Endothelial cell of umbilical vein (primary cell): ENCODE results near the gene CDH11. TPM values are rescaled to one million over a fixed set of nuclear protein-coding genes. Genes with fewer than 3 reads are reported as not detected.

Experiments used
- BruUV-seq: library from RNA; stranded (reverse); fragments of 400-500 nt; replicated peaks from 2 replicates; lab custom pipeline; 2021; lab: Mats Ljungman, UMichigan
- CTCF ChIA-PET: fragments of 300-600, 350-600 bp; sonication (Branson Sonifier 250); formaldehyde crosslinking; loops from one replicate; lab custom pipeline; 2021; ENCODE audit warnings: antibody characterized with exemption, inconsistent platforms; lab: Charles Lee
- POLR2A ChIA-PET: fragments of 300-600, 350-600 bp; sonication (Branson Sonifier 250); formaldehyde crosslinking; loops from one replicate; lab custom pipeline; 2021; ENCODE audit warnings: antibody characterized with exemption, inconsistent platforms; lab: Charles Lee
- DNase-seq: peaks from one replicate; pipeline ENCODE4 v3.0.0-alpha.2; 2011; ENCODE audit warnings: low read depth, low spot score
- FAIRE-seq: peaks from 2 replicates; lab custom pipeline; 2011; peaks lifted over from hg19 to GRCh38; lab: Jason Lieb, UNC
- H2AFZ ChIP-seq: 2 replicates; pipeline ENCODE4 v1.6.0; 2012; ENCODE audit warnings: low read depth, low read length, control low read depth, inconsistent platforms
- H3K27ac ChIP-seq: 2 replicates; pipeline ENCODE4 v1.5.1; 2011; ENCODE audit warnings: low read depth, mild to moderate bottlenecking, control low read depth, low read length, moderate library complexity; ENCODE audit not compliant: insufficient read depth
- H3K27me3 ChIP-seq, 2 experiments: 2 replicates each; pipeline versions ENCODE4 v1.6.0 to v1.6.1; 2011; ENCODE audit warnings: low read length in 2 of 2, mixed read lengths in 1 of 2; ENCODE audit not compliant: control insufficient read depth in 2 of 2, insufficient read depth in 2 of 2
- H3K36me3 ChIP-seq, 2 experiments: 2 replicates in 1 of 2; 3 replicates in 1 of 2; pipeline ENCODE4 v1.5.1; 2011; ENCODE audit warnings: low read length in 2 of 2, mild to moderate bottlenecking in 1 of 2, moderate library complexity in 1 of 2; ENCODE audit not compliant: control insufficient read depth in 2 of 2, insufficient read depth in 2 of 2; ENCODE audit errors: extremely low read depth in 1 of 2
- H3K4me1 ChIP-seq: 3 replicates; pipeline ENCODE4 v1.5.1; 2011; ENCODE audit warnings: mild to moderate bottlenecking, low read length; ENCODE audit not compliant: control insufficient read depth, insufficient read depth; ENCODE audit errors: extremely low read depth
- H3K4me2 ChIP-seq: 2 replicates; pipeline ENCODE4 v1.6.1; 2011; ENCODE audit warnings: low read length, control low read depth, mixed read lengths; ENCODE audit not compliant: insufficient read depth
- H3K4me3 ChIP-seq, 3 experiments: fragments of 200-600 bp in 1 of 3; sonication (generic), shearing (Covaris generic) in 1 of 3; replicated peaks in 1 of 3; 2 replicates each; pipeline ENCODE4 v1.5.1; 2011 to 2016; ENCODE audit warnings: control low read depth in 3 of 3, low read length in 3 of 3, mild to moderate bottlenecking in 2 of 3, inconsistent platforms in 1 of 3, low read depth in 1 of 3, moderate library complexity in 1 of 3; ENCODE audit not compliant: insufficient read depth in 1 of 3
- H3K79me2 ChIP-seq: 2 replicates; pipeline ENCODE4 v1.6.0; 2012; ENCODE audit warnings: low read length, inconsistent platforms; ENCODE audit not compliant: control insufficient read depth, insufficient read depth
- H3K9ac ChIP-seq: replicated peaks from 2 replicates; pipeline ENCODE3; 2011; ENCODE audit warnings: low read length, control low read depth; ENCODE audit not compliant: insufficient read depth; ENCODE audit errors: extremely low read depth
- H3K9me1 ChIP-seq: replicated peaks from 3 replicates; pipeline ENCODE4 v1.6.0; 2011; ENCODE audit warnings: mild to moderate bottlenecking, low read length; ENCODE audit not compliant: control insufficient read depth, insufficient read depth; ENCODE audit errors: extremely low read depth
- H3K9me3 ChIP-seq: replicated peaks from 2 replicates; pipeline ENCODE4 v1.5.1; 2012; ENCODE audit warnings: low read length, inconsistent platforms; ENCODE audit not compliant: control insufficient read depth, insufficient read depth
- H4K20me1 ChIP-seq: replicated peaks from 2 replicates; pipeline ENCODE3; 2011; ENCODE audit warnings: mild to moderate bottlenecking, low read length; ENCODE audit not compliant: control insufficient read depth, insufficient read depth; ENCODE audit errors: extremely low read depth
- EZH2 ChIP-seq: IDR thresholded peaks from 2 replicates; pipeline ENCODE4 v1.6.1; 2012; ENCODE audit warnings: borderline replicate concordance, low read depth, mild to moderate bottlenecking, moderate library complexity, low read length, inconsistent platforms; ENCODE audit not compliant: severe bottlenecking
- FOS ChIP-seq: IDR thresholded peaks from 2 replicates; pipeline ENCODE4 v1.6.1; 2011; ENCODE audit warnings: mild to moderate bottlenecking, low read length, moderate library complexity, borderline replicate concordance; ENCODE audit not compliant: insufficient read depth
- GATA2 ChIP-seq: IDR thresholded peaks from 2 replicates; pipeline ENCODE4 v1.7.0; 2011; ENCODE audit warnings: low read depth, mild to moderate bottlenecking, moderate library complexity, mixed read lengths, low read length; ENCODE audit not compliant: insufficient read length, insufficient read depth
- JUN ChIP-seq: IDR thresholded peaks from 2 replicates; pipeline ENCODE4 v1.6.1; 2011; ENCODE audit warnings: borderline replicate concordance, low read depth; ENCODE audit not compliant: insufficient read length, insufficient read depth
- MYC ChIP-seq: IDR thresholded peaks from one replicate; pipeline ENCODE4 v1.6.1; 2011; ENCODE audit warnings: mild to moderate bottlenecking, low read depth, low read length
- POLR2A ChIP-seq: IDR thresholded peaks from 2 replicates; pipeline ENCODE4 v1.6.1; 2012; ENCODE audit warnings: low read depth, mild to moderate bottlenecking, control low read depth, low read length
- POLR2AphosphoS5 ChIP-seq: IDR thresholded peaks from 2 replicates; pipeline ENCODE4 v1.6.1; 2012; ENCODE audit warnings: low read depth, mild to moderate bottlenecking, control low read depth, low read length, moderate library complexity; ENCODE audit not compliant: insufficient read depth
- dilution Hi-C: fragments of 300-500 bp; cut with MboI; formaldehyde crosslinking; loops from one replicate; pipeline ENCODE4 v1.15.0; 2019; ENCODE audit warnings: low sequenced_read_pairs; ENCODE audit not compliant: extremely low pct_ligation_motif_present
- intact Hi-C: fragments of 100-400 bp; cut with micrococcal nuclease; formaldehyde crosslinking; loops from one replicate; pipeline ENCODE4 v1.10.0; 2022
- polyA plus RNA-seq, 4 experiments: library from polyadenylated mRNA; depleted of rRNA in 3 of 4; stranded (reverse) in 3 of 4; unstranded in 1 of 4; fragments of >200 nt; gene quantifications; 2 replicates each; pipeline versions ENCODE4 v1.2.1 to v1.2.3, GENCODE V29; 2011 to 2012; ENCODE audit warnings: missing spikeins in 1 of 4
- total RNA-seq: library from RNA; stranded (reverse); gene quantifications from 2 replicates; pipeline ENCODE4 v1.2.3, GENCODE V29; 2021
- TF ChIP-seq, protein P1 (sequence below): IDR thresholded peaks from 2 replicates; pipeline ENCODE4 v1.6.1; 2011; ENCODE audit not compliant: insufficient read depth, insufficient read length
- TF ChIP-seq, protein P2 (sequence below), 2 donors: IDR thresholded peaks; 1 replicate in 1 of 2; 2 replicates in 1 of 2; pipeline ENCODE4 v1.5.1; 2011; ENCODE audit warnings: low read length in 2 of 2, mild to moderate bottlenecking in 2 of 2, moderate library complexity in 2 of 2, control low read depth in 1 of 2, inconsistent platforms in 1 of 2, low read depth in 1 of 2; ENCODE audit not compliant: insufficient read depth in 1 of 2; ENCODE audit errors: extremely low read depth in 1 of 2

CDH11 gene
- total and polyA plus RNA-seq, 2 donors (not counting 3 experiments of a cell fraction or from before 2014, with no cell fraction given), result 30.4 to 32.7 TPM

DNA sequence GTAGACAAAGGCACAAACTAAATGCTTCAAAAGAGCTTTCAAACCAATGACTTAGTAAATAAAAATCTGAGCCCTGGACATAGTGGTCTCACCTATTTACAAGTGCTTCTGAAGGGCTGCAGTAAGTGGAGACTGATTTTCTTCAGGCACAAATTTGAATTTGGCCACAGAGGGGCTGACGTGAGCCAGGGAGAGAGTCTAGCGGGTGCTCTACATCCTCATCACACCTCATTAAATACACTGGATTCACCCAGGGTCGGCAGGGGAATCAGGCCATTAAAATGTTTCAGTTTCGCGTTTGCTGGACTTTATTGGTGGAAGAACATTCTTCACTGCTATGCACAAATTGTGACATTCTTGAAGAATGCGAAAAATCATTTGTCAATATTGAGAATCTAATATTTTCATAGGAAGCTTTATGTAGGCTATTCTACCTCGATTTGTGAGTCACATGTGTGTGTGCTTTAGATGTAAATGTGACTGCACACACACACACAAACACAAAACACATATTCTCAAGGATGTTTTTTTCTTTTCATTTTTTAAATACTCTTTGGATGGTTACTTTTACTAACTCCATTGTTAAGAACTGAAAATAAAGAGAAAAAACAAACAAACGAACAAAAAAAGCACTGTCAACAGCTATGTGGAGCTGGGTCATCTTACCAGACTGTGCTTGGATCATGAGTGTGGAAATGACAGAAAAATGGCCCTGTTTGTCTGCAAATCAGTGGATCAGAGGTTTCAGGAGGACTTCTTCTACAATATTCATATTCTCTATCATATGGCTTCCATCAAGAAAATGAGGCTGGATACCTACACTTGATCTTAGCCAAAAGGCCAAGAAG lies 58.9 kb downstream of the CDH11 start:
- POLR2A ChIA-PET, result no interaction called here
- no peak overlapping the region for H2AFZ ChIP-seq
- no peaks in the 10 kb centered on the region for H3K79me2 ChIP-seq
- no peak for FAIRE-seq
- CTCF ChIA-PET, result no interaction called here
- no peak overlapping the region for H3K27ac ChIP-seq
- dilution Hi-C loops, result no loop called here
- no peaks in the 10 kb centered on the region for H3K9me1 ChIP-seq
- TF ChIP-seq FOS, result no peak
- no peak for TF ChIP-seq MYC
- no peak for TF ChIP-seq GATA2
- TF ChIP-seq POLR2AphosphoS5, result no peak
- TF ChIP-seq POLR2A, result no peak
- no peak for TF ChIP-seq JUN
- no peak for TF ChIP-seq EZH2
- TF ChIP-seq, protein P1, sequence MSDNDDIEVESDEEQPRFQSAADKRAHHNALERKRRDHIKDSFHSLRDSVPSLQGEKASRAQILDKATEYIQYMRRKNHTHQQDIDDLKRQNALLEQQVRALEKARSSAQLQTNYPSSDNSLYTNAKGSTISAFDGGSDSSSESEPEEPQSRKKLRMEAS, result no peak
- TF ChIP-seq, protein P2, sequence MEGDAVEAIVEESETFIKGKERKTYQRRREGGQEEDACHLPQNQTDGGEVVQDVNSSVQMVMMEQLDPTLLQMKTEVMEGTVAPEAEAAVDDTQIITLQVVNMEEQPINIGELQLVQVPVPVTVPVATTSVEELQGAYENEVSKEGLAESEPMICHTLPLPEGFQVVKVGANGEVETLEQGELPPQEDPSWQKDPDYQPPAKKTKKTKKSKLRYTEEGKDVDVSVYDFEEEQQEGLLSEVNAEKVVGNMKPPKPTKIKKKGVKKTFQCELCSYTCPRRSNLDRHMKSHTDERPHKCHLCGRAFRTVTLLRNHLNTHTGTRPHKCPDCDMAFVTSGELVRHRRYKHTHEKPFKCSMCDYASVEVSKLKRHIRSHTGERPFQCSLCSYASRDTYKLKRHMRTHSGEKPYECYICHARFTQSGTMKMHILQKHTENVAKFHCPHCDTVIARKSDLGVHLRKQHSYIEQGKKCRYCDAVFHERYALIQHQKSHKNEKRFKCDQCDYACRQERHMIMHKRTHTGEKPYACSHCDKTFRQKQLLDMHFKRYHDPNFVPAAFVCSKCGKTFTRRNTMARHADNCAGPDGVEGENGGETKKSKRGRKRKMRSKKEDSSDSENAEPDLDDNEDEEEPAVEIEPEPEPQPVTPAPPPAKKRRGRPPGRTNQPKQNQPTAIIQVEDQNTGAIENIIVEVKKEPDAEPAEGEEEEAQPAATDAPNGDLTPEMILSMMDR (IDR thresholded peaks at IDR 0.05; ENCODE audit: extremely low read depth in 1 of 2, insufficient read depth in 1 of 2, low read depth in 1 of 2, low read length in 2 of 2), result no peak
- H3K4me2 ChIP-seq, result no peak overlapping the region
- no peak for DNase-seq
- H3K36me3 ChIP-seq, result no peaks in the 10 kb centered on the region
- no peaks in the 10 kb centered on the region for H3K4me1 ChIP-seq
- H3K9ac ChIP-seq, result no peak overlapping the region
- H3K9me3 ChIP-seq, result no peaks in the 10 kb centered on the region
- H4K20me1 ChIP-seq, result no peaks in the 10 kb centered on the region
- BruUV-seq, result no TSS peak
- no peak overlapping the region for H3K4me3 ChIP-seq
- intact Hi-C loops, result no loop called here
- no peaks in the 10 kb centered on the region for H3K27me3 ChIP-seq
